Epidermal melanocyte (primary cell): Measurements from ENCODE around the gene C5orf46.
"Not testable (repeated sequence)": the region's sequence is repeated elsewhere in the genome, so short reads cannot be mapped to it uniquely, and the experiment has no call there.

ENCODE experiments used
- DNase-seq: peaks from one replicate; pipeline ENCODE4 v3.0.0; 2011; ENCODE audit warnings: low spot score; ENCODE audit not compliant: insufficient read length

Gene C5orf46

DNA sequence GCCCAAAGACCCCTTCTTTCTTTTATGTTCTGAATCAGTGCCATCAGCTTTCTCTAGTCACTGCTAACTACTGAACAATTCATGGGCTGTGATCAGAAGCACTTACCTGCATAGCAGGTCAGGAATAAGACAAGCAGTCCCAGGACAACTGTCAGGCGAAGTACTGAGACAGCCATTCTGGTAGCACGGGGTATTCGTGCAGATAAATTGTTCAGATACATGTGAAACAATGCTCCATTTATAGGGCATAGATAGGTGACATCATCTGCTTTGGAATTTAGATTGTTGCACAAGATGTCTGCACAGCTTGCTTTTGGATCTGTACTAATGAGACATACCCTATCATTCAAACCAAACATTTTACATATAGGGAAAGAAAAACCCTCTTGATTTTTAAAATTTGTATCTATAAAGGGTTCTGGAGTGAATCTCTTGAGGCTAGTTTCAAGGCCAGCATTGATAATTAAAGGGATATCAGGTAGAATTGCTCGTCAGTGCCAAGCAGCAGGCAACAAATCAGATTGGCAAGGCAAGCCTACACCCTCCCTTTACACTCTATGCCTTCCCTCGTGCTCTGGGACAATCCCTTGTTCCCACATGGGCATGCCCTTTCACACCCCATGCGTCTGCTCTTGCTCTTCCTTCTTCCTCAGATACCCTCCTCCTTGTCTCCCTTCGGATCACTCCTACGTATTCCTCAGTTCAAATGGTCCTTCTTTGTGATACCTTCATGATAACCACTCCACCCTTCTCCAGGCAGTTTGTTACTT, at the start of gene C5orf46:
Gene C5orf46, minus strand, starts transcription at position 213 of the 770 bp plus-strand sequence. Its CDS starts 37 bp downstream, at position 176.
- no peak for DNase-seq

GRCh38 chr5:147954971-147955370, 48.6 kb upstream of the C5orf46 start:
- no peak for DNase-seq

- DNase-seq = peak; percentile 64
These were observed 43.6 kb upstream of the C5orf46 start for GRCh38 chr5:147949711-147950573.

DNA sequence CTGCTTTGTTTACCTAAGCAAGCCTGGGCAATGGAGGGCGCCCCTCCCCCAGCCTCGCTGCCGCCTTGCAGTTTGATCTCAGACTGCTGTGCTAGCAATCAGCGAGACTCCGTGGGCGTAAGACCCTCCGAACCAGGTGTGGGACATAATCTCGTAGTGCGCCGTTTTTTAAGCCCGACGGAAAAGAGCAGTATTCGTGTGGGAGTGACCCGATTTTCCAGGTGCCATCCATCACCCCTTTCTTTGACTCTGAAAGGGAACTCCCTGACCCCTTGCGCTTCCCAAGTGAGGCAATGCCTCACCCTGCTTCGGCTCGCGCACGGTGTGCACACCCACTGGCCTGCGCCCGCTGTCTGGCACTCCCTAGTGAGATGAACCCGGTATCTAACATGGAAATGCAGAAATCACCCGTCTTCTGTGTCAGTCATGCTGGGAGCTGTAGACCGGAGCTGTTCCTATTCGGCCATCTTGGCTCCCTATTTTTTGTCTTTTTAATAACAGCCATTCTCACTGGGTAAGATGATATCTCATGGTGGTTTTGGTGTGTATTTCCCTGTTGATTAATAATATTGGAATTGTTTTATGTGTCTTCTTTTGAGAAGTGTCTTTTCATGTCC, 40.4 kb upstream of the C5orf46 start:
- DNase-seq = not testable (repeated sequence)

DNA sequence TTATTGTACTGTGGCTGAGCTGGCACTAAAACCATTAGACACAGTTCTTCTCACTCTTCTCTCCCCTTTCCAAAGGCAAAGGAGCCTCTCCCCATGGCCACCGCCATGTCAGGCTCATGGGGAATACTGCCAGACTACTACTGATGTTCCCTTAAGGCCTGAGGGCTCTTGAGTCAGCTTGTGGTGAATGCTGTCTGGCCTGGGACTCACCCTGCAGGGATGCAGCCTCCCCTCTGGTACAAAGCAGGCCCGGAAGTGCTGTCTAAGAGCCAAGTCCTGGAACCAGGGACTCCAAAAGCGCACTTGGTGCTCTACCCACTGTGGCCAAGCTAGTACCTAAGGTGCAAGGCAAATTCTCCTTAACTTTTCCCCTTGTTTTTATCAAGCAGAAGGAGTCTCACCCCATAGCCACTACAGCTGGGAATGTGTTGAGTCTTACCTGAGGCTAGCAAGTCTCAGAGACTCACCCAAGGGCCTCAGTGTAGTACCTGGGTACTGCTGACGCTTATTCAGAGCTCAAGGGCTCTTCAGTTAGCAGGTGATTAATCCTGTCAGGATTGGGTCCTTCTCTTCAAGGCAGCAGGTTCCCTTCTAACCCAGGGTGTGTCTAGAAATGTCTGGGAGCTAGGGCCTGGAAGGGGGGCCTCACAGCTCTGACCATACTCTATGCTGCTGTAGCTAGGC, 33.2 kb upstream of the C5orf46 start:
- DNase-seq = no peak

DNA sequence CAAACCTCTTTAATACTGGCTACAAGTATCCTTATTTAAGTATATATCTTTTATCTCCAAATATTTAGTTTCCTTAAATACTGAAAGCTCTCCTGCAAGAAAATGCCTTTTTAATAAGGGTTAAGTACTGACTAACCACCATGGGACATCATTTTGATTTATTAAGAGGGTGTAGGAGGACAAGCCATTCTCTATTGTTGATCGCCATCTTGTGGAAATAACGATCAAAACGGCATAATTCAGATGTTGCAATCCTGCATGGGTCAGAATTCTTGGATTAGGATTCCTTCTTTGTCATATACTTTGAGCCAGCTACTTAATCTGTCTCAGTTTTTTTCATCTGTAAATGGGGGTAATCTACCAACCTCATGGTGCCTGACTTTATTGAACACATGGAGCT, 28.7 kb upstream of the C5orf46 start:
- DNase-seq = no peak

DNA sequence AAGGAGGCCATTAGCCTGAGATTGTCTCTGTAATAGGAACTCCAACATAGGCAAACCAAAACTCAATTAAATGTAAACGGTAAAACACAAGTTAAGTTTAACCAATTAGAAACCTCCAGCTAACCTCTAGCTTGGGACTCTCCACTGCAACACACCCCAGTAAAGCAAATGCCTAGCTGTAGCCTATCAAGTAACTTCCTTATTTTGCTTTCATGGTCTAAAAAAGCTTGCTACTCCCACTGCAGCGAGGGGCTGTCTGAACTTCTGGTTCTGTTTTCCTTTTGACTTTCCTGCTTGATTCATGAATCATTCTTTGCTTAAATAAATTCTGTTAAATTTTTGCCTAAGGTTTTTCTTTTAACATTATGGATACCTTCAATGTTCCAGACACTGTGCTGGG, 24.4 kb upstream of the C5orf46 start:
- no peak for DNase-seq

- no peak for DNase-seq
These were observed 21.6 kb upstream of the C5orf46 start for GRCh38 chr5:147927901-147928300.

DNA sequence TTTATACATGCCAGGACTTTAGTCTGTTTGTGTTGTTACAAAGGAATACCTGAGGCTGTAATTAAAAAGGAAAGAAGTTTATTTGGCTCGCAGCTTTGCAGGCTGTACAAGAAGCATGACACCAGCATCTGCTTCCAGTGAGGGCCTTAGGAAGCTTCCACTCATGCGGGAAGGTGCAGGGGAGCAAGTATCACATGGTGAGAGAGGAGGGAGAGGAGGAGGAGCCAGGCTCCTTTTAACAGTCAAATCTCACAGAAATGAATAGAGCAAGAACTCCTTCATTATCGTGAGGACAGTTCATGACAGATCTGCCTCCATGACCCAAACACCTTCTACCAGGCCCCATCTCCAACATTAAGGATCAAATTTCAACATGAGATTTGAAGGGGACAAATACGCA, 18.7 kb upstream of the C5orf46 start:
- DNase-seq = no peak

DNA sequence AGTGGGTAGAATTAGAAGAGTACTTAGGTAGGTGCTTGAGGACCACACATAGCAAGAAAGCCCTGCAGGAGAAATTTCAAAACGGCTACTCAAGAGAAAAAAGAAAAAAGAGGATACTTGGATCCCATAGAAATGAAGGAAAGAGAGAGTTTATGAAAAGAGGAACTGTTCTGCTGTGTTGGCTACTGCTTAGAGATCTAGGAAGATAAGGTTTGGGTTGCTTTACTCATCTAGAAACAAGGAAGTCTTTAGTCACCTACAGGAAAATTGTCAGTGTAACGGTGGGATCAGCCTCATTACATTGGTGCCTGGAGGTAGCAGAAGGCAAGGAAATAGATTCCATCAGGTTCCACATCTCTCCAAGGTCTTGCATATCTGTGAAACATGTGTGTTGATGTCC, 14.8 kb upstream of the C5orf46 start:
- DNase-seq = no peak

DNA sequence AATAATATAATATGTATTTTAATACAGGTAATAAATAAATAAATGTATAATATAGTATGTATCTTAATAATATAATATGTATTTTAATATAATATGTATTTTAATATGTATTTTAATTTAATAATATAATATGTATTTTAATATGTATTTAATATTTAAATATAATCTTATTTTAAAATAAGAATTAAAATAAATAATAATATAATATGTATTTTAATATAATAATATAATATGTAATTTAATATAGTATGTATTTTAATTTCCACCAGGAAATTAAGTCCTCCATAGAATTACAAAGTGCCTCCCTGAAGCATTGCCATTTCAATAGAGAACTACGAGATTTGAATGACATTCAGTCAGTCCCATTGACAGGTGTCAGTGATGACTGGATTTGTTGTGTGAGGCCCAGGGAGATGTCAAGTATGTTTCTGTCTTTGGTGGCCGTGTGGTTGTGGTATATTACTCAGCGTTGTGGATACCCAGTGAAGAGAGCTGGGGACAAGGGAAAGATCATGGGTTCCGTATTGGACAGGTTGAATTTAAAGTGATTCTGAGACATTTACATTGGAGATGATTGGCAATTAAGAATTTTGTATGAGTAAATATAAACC, 14.2 kb upstream of the C5orf46 start:
- no peak for DNase-seq

GRCh38 chr5:147918899-147919298, 12.6 kb upstream of the C5orf46 start:
- no peak for DNase-seq

DNA sequence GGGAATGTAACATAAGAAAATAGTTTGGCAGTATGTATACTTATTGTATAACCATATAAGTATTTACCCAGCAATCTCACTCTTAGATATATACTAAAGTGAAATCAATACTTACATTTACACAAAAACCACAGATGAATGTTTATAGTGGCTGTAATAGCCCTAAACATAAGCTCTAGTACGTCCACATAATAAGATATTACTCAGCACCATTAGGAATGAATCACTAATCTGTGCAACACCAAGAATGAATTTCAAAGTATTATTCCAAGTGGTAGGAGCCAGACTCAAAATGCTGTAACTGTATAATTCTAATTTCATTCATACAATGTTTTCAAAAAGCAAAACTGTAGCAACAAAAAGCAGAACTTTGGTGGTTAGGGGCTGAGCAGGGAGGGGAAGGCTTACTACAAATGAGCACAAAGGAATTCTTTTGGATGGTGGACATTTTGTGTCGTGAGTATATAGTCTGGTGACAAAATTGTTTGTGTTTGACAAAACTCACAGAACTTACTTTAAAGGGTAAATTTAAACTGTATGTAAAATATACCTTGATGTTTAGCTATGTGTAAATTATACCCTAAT, 11.9 kb upstream of the C5orf46 start:
- DNase-seq = no peak

DNA sequence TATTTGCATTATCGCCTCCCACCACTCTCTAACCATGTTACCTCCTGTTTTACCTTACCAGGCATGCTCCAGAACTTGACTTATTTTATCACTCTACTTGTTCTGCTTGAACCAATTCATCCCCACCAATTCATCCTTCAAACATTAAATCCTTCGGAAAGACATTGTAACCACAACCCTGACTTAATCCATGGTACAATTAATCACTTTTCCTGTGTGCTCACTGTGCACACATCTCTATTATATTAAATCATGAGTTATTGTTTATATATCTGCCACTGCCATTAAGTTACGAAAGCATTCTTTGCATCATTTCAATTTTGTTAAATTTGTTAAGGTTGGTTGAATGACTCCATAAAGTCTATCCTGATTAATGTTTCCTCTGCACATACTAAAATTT, 7.4 kb upstream of the C5orf46 start:
- DNase-seq = no peak

DNA sequence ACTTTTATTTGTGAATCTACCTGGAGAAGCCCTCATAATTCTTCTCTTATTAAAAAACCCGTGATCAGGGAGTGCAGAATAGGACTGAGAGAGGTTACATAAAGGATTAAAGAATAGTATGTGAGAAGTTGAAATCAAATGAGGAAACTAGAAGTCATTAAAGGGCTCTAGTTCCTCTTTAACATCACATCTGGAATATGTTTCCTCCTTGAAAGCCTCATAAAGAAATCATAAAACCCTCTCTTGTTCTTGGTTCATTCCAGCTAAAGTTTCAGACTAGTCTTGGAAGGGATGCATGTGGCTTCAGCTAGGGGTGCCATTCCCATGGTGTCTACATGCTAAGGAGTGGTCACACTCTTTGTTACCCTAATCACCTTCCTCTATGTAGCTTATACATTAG, 5.7 kb upstream of the C5orf46 start:
- DNase-seq = no peak

DNA sequence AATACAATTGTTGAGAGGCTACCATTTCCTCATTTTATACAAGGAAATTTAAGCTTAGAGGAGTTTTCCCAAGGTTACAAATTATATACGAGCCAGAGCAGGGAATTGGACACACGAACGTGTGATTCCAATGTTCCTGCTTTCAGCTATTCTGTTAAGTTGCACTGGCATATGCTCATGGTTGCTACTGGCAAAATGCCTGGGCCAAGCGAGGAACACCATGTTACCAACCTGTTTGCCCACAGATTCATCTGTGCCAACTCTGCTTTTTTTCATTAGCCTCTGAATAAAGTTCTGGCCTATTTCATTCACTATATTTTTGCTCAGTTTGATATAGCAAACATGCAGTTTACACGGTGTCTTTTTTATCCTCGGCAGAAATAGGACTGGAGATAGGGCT, 5.1 kb upstream of the C5orf46 start:
- no peak for DNase-seq

DNA sequence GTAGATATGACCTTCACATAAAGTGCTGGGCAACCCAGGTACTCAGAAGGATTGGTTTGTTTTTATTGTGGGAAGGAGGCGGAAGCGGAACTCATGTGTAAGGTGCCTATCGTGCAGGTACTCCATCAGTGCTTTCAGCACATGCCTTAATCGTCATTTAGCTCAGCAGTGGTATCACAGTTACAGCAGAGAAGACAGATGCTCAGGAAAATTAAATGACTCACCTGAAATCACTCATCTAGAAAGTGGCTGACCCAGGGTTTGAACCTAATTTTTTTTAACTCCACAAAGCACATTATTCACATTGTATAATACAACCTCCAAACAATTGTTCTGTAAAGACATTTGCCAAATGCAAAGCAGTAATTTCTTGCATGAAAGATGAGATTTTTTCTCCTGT, 2.2 kb downstream of the C5orf46 start:
- no peak for DNase-seq

DNA sequence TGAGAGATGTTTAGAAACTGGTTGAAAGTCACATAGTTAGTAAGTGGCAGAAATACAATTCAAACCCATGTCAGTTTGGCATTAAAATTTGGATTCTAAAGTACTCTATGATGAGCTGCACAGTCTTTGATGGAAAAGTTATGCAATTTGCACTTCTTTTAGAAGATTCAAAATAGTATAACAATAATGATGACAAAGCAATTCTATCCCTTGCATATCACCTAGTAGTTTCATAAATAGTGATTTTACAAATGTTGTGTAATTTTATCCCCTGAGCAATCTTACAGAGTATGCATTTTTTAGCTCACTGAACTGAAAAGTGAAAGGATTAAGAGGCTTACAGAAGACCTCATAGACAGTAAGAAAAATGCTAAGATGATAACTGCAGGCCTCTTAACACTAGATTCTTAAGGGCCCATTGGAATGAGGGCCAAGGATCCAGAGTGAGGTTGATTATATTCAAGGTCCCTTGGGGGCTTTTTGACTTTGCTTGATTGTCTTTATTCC, 3.7 kb downstream of the C5orf46 start:
- DNase-seq = no peak

GRCh38 chr5:147901599-147902039, 4.7 kb downstream of the C5orf46 start:
- no peak for DNase-seq

DNA sequence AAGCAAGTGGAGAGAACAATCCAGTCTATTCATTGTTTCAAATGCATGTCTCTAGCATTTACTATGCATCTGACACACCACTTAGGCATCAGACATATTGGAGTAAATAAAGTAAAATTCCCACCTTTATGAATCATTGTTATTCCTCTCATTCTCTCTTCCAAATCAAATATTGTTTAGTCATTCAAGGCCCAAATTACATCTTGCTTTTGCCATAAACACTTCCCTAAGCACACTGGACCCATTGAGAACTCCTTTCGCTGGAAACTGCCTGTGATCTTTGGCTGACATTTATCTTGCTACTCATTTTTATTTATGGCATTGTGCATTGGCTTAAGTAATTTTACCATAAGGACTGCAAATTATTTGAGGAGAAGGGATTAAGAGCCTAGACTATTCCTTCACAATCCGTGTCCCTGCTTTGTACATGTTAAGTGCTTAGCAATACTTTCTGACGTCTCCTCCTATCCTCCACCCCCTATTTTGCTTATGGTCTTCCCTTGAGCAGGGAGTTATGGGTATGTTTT, 7.4 kb downstream of the C5orf46 start:
- no peak for DNase-seq
